ENCODE results near the gene SEC24B. TPM values are rescaled to one million over a fixed set of nuclear protein-coding genes. Genes with fewer than 3 reads are reported as not detected.

Gene SEC24B
- total RNA-seq (10 to 100 TPM; 31.1 to 40.7 (median 33.8) TPM), polyA plus RNA-seq (10 to 100 TPM; 17.2 to 35.6 TPM)
- long read RNA-seq, donor 1, partial matches to known transcripts = 16 of 20 reads
- long read RNA-seq, donor 1, other reads (novel, unspliced or antisense) = 4 of 20 reads
- long read RNA-seq, donor 2 = 0 reads
- long read RNA-seq, donor 3, full-length matches to known transcripts = 10 of 42 reads
- long read RNA-seq, donor 3, partial matches to known transcripts = 19 of 42 reads
- long read RNA-seq, donor 3, other reads (novel, unspliced or antisense) = 13 of 42 reads

- no peaks in the 10 kb centered on the region for H3K9me3 ChIP-seq
- peak within 1 kb of the TSS; percentile 92 to 97 for H3K27ac ChIP-seq
- WGBS, 3 donors = 0% methylated on average over 55 to 87 of the region's 87 CpGs
- intact Hi-C loops (cut with DNase I) = loop anchor here in 3 of 4 donors (5.0 to 10.0 kb wide), 6 partner anchors 129 to 384 kb away; partner anchors contain the start of genes CASP6 (in 1 of the 3), GAR1 (in 1 of the 3), MCUB (in 1 of the 3) and PLA2G12A (in 1 of the 3)
- H3K27me3 ChIP-seq = no peaks in the 10 kb centered on the region
- H3K4me1 ChIP-seq (ENCODE audit: insufficient read depth) = peaks cover 9% of the 10 kb centered on the region
- H3K36me3 ChIP-seq = no peaks in the 10 kb centered on the region
- peak within 1 kb of the TSS; percentile 62 for H3K4me3 ChIP-seq
- peak; percentile 79 to 88 (median 86) for DNase-seq
- TF ChIP-seq CTCF (IDR thresholded peaks at IDR 0.05) = peak; percentile 86 to 98 (median 96)
- no peak for TF ChIP-seq EP300 (IDR thresholded peaks at IDR 0.05)
- peak; percentile 61 for TF ChIP-seq POLR2A (IDR thresholded peaks at IDR 0.05)
Observed at GRCh38 chr4:109433205-109434006, at the start of gene SEC24B. Gene SEC24B (plus strand): TSS chr4:109433815. CDS start chr4:109433870, 55 bp downstream.

GRCh38 chr4:109383823-109384222 lies 49.8 kb upstream of the SEC24B start:
- H3K27ac ChIP-seq = no peak overlapping the region
- no peaks in the 10 kb centered on the region for H3K36me3 ChIP-seq
- H3K4me1 ChIP-seq (ENCODE audit: insufficient read depth) = peaks cover 2% of the 10 kb centered on the region
- intact Hi-C loops (cut with DNase I) = no loop called here
- TF ChIP-seq CTCF (IDR thresholded peaks at IDR 0.05) = no peak
- TF ChIP-seq EP300 (IDR thresholded peaks at IDR 0.05) = no peak
- TF ChIP-seq POLR2A (IDR thresholded peaks at IDR 0.05) = no peak
- 86 to 95% (median 88%) methylated on average over 6 of the region's 6 CpGs for WGBS, 3 donors
- no peak overlapping the region for H3K4me3 ChIP-seq
- no peaks in the 10 kb centered on the region for H3K9me3 ChIP-seq
- no peaks in the 10 kb centered on the region for H3K27me3 ChIP-seq
- DNase-seq = no peak

- H3K9me3 ChIP-seq = no peaks in the 10 kb centered on the region
- H3K4me1 ChIP-seq (ENCODE audit: insufficient read depth) = peaks cover 4% of the 10 kb centered on the region
- no peaks in the 10 kb centered on the region for H3K36me3 ChIP-seq
- H3K27ac ChIP-seq = no peak overlapping the region
- no peak for TF ChIP-seq POLR2A (IDR thresholded peaks at IDR 0.05)
- TF ChIP-seq EP300 (IDR thresholded peaks at IDR 0.05) = no peak
- no peak for TF ChIP-seq CTCF (IDR thresholded peaks at IDR 0.05)
- DNase-seq = no peak
- 88 to 97% (median 93%) methylated on average over 5 of the region's 5 CpGs for WGBS, 3 donors
- H3K4me3 ChIP-seq = no peak overlapping the region
- no peaks in the 10 kb centered on the region for H3K27me3 ChIP-seq
- intact Hi-C loops (cut with DNase I) = no loop called here
Observed at GRCh38 chr4:109385260-109385659, 48.4 kb upstream of the SEC24B start.

- H3K27ac ChIP-seq = no peak overlapping the region
- no peak for TF ChIP-seq EP300 (IDR thresholded peaks at IDR 0.05)
- TF ChIP-seq CTCF (IDR thresholded peaks at IDR 0.05) = no peak
- TF ChIP-seq POLR2A (IDR thresholded peaks at IDR 0.05) = no peak
- H3K27me3 ChIP-seq = no peaks in the 10 kb centered on the region
- WGBS, 3 donors = 12 to 28% (median 18%) methylated on average over 7 of the region's 7 CpGs
- peak; percentile 19 to 43 (median 27) for DNase-seq
- no peaks in the 10 kb centered on the region for H3K36me3 ChIP-seq
- H3K4me3 ChIP-seq = no peak overlapping the region
- intact Hi-C loops (cut with DNase I) = no loop called here
- no peaks in the 10 kb centered on the region for H3K9me3 ChIP-seq
- H3K4me1 ChIP-seq (ENCODE audit: insufficient read depth) = peaks cover 4% of the 10 kb centered on the region
Observed at GRCh38 chr4:109389369-109390114, 44.1 kb upstream of the SEC24B start.

Measured in ovary (tissue), 10 donors.